Measurements from ENCODE around the gene TRIB2. TPM values are rescaled to one million over a fixed set of nuclear protein-coding genes. Genes with fewer than 3 reads are reported as not detected.

The TRIB2 gene
- 10 to 100 TPM in 3 of 6 donors, 1 to 10 TPM in 3; 4.0 to 66.9 (median 8.9) TPM for total RNA-seq
- 10 to 100 TPM; 20.8 to 21.2 TPM for polyA plus RNA-seq

DNA sequence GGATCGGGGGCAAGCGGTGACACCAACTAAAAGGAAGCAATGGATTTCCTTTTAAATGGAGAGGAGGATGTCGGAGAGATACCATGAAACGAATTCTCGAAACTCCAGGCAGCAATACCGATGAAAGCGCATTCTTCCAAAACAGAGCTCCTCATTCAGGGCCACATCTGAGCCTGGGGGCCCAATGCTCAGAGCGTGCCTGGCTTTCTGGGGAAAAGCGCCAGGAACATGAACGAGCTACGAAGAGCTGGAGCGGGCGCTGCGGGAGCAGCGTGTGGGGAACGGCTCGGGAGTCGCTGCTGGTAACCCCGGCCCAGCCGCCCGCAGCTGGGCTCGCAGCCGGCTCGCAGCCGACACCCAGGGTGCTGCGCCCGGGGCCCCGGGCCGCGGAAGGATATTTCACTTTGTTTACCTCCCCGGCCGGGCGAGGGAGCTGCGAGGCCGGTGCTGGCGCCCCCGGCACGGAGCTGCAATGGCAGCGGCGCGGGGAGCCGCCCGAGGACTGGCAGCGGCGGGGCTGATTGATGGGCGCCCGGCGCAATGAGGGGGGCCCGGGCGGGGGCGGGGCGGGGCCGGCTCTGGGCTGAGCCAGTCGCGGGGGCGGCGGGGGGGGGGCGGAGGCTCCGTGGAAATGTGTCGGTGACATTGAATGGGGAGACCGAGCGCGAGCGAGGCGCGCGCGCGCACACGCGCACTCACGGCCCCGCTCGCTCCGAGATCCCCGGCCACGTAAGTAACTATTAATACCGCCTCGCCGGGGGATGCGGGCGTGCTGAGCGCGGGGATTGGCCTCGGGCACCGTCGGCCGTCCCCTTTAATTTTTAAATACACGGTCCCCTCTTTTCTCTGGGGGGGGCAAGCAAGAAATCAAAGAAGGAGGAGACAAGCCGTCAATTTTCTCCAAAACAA, at the start of gene TRIB2:
Gene TRIB2 (plus strand): TSS at position 655 of the 909 bp plus-strand sequence. CDS start 1,372 bp downstream, outside the sequence.
- DNase-seq (peak; percentile 80 to 94 (median 84)), FAIRE-seq (no peak), ATAC-seq (peak; percentile 64 to 83 (median 76))
- TF ChIP-seq, protein P1, sequence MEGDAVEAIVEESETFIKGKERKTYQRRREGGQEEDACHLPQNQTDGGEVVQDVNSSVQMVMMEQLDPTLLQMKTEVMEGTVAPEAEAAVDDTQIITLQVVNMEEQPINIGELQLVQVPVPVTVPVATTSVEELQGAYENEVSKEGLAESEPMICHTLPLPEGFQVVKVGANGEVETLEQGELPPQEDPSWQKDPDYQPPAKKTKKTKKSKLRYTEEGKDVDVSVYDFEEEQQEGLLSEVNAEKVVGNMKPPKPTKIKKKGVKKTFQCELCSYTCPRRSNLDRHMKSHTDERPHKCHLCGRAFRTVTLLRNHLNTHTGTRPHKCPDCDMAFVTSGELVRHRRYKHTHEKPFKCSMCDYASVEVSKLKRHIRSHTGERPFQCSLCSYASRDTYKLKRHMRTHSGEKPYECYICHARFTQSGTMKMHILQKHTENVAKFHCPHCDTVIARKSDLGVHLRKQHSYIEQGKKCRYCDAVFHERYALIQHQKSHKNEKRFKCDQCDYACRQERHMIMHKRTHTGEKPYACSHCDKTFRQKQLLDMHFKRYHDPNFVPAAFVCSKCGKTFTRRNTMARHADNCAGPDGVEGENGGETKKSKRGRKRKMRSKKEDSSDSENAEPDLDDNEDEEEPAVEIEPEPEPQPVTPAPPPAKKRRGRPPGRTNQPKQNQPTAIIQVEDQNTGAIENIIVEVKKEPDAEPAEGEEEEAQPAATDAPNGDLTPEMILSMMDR (IDR thresholded peaks at IDR 0.05) = no peak
- no peaks in the 10 kb centered on the region for H3K9me3 ChIP-seq
- H3K27ac ChIP-seq = peak within 1 kb of the TSS; percentile 58 to 97 (median 86)
- H3K36me3 ChIP-seq = no peaks in the 10 kb centered on the region
- intact Hi-C loops (cut with DNase I) = loop anchor here in 1 of 3 donors (10.0 kb wide), 2 partner anchors 262 to 852 kb away; no protein-coding TSS in a partner anchor
- peaks cover 12 to 20% (median 18%) of the 10 kb centered on the region in 3 donors for H3K4me1 ChIP-seq
- WGBS, 2 donors = 1% methylated on average over 59 to 90 of the region's 90 CpGs
- no peaks in the 10 kb centered on the region for H3K27me3 ChIP-seq
- H3K4me3 ChIP-seq = peak within 1 kb of the TSS; percentile 62 to 76 (median 65)

DNA sequence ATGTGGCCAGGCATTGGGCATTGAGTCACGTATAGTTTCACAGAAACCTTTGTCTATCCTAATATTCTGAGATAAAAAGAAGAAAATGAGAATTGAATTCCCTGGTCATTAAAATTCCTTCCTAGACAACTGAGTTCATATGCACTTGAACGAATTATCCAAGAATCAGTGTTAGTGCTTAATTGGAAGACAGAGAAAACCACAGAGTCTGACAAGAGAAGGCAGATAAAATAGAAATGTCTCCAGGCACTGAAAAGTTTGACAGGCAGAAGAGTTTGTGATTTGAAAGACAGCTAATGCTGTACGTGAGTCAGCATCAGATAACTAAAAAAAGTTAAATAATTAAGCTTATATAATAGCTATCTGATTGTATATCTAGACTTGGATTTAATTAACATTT, 47.7 kb upstream of the TRIB2 start:
- WGBS, 2 donors = 78 to 89% methylated on average over 3 of the region's 3 CpGs
- Histone ChIP-seq H3K9me3 (no peaks in the 10 kb centered on the region), H3K4me3 (no peak overlapping the region), H3K27me3 (no peaks in the 10 kb centered on the region), H3K36me3 (no peaks in the 10 kb centered on the region), H3K4me1 (no peaks in the 10 kb centered on the region), H3K27ac (no peak overlapping the region)
- TF ChIP-seq, protein P1 (IDR thresholded peaks at IDR 0.05) = no peak
- DNase-seq = no peak
- no peak for ATAC-seq
- intact Hi-C loops (cut with DNase I) = no loop called here
- FAIRE-seq = no peak

DNA sequence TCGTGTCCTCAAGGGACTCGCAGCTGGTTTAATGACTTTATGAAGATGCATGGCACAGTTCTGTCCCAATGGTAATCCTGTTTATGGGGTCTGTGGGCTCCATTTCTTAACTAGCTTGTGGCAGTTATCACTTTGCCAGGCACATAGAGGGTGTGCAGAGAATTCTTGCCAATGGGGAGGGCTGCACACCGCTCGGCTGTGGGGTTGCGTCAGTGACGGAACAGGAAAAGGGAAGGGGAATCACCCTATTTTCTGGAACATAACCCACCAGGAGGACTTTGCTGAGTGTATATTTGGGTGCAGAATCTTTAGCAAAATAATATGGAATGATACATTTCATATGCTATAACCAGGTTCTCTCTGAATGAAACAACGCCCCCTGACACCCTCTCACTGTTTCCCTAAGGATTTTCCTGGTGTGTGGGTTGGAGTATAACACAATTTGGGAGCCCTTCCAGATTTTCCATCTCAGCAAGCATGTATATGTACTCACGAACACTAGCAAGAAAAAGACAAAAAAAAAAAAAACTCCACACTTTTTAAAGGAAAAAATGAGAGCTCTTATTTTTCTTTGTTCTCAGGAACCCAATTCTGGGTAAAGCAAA, 43.9 kb upstream of the TRIB2 start:
- no peak for FAIRE-seq

DNA sequence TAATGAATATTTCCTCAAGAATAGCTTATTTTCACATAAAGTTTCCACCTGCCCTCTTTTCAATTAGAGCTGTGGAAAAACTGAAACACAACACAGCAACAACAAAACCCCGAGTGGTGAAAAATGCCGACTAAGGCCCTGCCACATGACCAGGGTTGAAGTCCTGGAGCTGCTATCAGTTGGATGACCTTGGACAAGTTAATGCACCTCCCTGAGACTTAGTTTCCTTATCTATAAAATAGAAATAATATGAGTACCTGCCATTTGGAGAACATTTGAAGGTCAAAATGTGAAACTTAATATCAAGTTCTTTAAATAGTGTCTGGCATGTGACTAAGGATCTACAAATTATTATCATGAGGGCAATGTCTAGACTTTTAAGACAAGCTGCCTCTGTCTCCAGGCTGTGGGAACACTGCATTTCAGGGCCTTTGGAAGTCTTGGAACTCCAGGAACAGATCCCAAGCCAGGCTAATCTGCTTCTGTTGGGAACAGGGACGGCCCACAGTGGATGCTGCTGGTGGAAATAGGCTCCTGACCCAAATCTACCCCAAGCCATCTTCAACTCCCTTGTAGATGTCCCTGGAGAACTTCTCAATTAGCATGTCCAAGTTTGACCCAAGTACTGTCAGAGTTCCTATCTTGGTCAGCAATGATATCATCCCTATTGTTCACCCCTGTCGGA, 42.0 kb upstream of the TRIB2 start:
- TF ChIP-seq, protein P1 (IDR thresholded peaks at IDR 0.05) = no peak
- Histone ChIP-seq H3K4me3 (no peak overlapping the region), H3K27me3 (no peaks in the 10 kb centered on the region), H3K4me1 (peaks cover 0 to 11% (median 5%) of the 10 kb centered on the region in 3 donors), H3K36me3 (no peaks in the 10 kb centered on the region), H3K27ac (peak overlapping the region in 2 of 4 donors; percentile 48 to 83), H3K9me3 (no peaks in the 10 kb centered on the region)
- intact Hi-C loops (cut with DNase I) = no loop called here
- ATAC-seq (peak; percentile 56 to 83 (median 76)), DNase-seq (peak in 1 of 6 donors; percentile 74), FAIRE-seq (no peak)
- 45 to 47% methylated on average over 4 of the region's 4 CpGs for WGBS, 2 donors

More for the DNA sequence above, 43.9 kb upstream of the TRIB2 start:
- H3K4me1 ChIP-seq = peaks cover 0 to 11% (median 5%) of the 10 kb centered on the region in 3 donors
- intact Hi-C loops (cut with DNase I) = no loop called here
- WGBS, 2 donors = 92% methylated on average over 8 of the region's 8 CpGs
- no peak for DNase-seq
- no peak for ATAC-seq
- no peaks in the 10 kb centered on the region for H3K27me3 ChIP-seq
- no peak overlapping the region for H3K4me3 ChIP-seq
- H3K9me3 ChIP-seq = no peaks in the 10 kb centered on the region
- H3K27ac ChIP-seq = peak overlapping the region in 1 of 4 donors; percentile 68
- no peaks in the 10 kb centered on the region for H3K36me3 ChIP-seq
- TF ChIP-seq, protein P1 (IDR thresholded peaks at IDR 0.05) = no peak

Data from pancreas (tissue), 10 donors.